Measurements from ENCODE around the gene CYP2J2. TPM values are rescaled to one million over a fixed set of nuclear protein-coding genes. Genes with fewer than 3 reads are reported as not detected.

The CYP2J2 gene
- total and polyA plus RNA-seq, 9 donors = 0.12 to 1.4 (median 0.29) TPM; not detected in 3

- Histone ChIP-seq H3K4me1 (ENCODE audit: insufficient read depth) (no peaks in the 10 kb centered on the region), H3K27ac (no peak overlapping the region), H3K27me3 (no peaks in the 10 kb centered on the region), H3K4me3 (no peak overlapping the region), H3K36me3 (no peaks in the 10 kb centered on the region), H3K9me3 (no peaks in the 10 kb centered on the region)
- no peak for DNase-seq
- 90 to 96% (median 93%) methylated on average over 3 of the region's 3 CpGs for WGBS, 3 donors
- TF ChIP-seq CTCF (IDR thresholded peaks at IDR 0.05) = no peak
- no peak for TF ChIP-seq POLR2A (IDR thresholded peaks at IDR 0.05)
- no peak for TF ChIP-seq EP300 (IDR thresholded peaks at IDR 0.05)
- intact Hi-C loops (cut with DNase I) = no loop called here
These were observed 80.2 kb downstream of the CYP2J2 start for GRCh38 chr1:59846209-59846894.

- no peak overlapping the region for H3K27ac ChIP-seq
- no peak for DNase-seq
- H3K36me3 ChIP-seq = no peaks in the 10 kb centered on the region
- intact Hi-C loops (cut with DNase I) = no loop called here
- WGBS, 3 donors = 67 to 77% (median 73%) methylated on average over 2 of the region's 2 CpGs
- H3K4me3 ChIP-seq = no peak overlapping the region
- no peaks in the 10 kb centered on the region for H3K9me3 ChIP-seq
- no peak for TF ChIP-seq POLR2A (IDR thresholded peaks at IDR 0.05)
- TF ChIP-seq CTCF (IDR thresholded peaks at IDR 0.05) = no peak
- TF ChIP-seq EP300 (IDR thresholded peaks at IDR 0.05) = no peak
- H3K27me3 ChIP-seq = no peaks in the 10 kb centered on the region
- H3K4me1 ChIP-seq (ENCODE audit: insufficient read depth) = no peaks in the 10 kb centered on the region
These were observed 81.5 kb downstream of the CYP2J2 start for GRCh38 chr1:59845091-59845490.

Small RNAs within 50 kb of the gene (small RNA-seq; reads per million reads assigned to genes)
- not detected for gene RN7SL475P

Other genes starting within 250 kb of the CYP2J2 start
- 1 to 10 TPM in 6 of 7 donors, under 1 TPM in 1; 0.15 to 9.9 (median 2.5) TPM for gene HOOK1, start 111.8 kb downstream of the CYP2J2 start, total RNA-seq
- under 1 TPM; 0.21 to 0.35 TPM for gene HOOK1, start 111.8 kb downstream of the CYP2J2 start, polyA plus RNA-seq
- 10 to 100 TPM in 1 of 7 donors, under 1 TPM in 4, not detected in 2; 0.72 to 17.6 (median 0.72) TPM for gene C1orf87, start 147.0 kb upstream of the CYP2J2 start, total RNA-seq
- 1 to 10 TPM in 1 of 2 donors, under 1 TPM in 1; 0.04 to 4.4 TPM for gene C1orf87, start 147.0 kb upstream of the CYP2J2 start, polyA plus RNA-seq

Data from ovary (tissue), 9 donors.